Prostate gland (tissue), 2 donors: Measurements from ENCODE around the gene GLMN. TPM values are rescaled to one million over a fixed set of nuclear protein-coding genes. Genes with fewer than 3 reads are reported as not detected.

Experiments used
- DNase-seq: peaks from one replicate; pipeline ENCODE4 v3.0.0-alpha.2; 2019; ENCODE audit warnings: low spot score
- H3K27ac ChIP-seq, 2 donors: fragments of 200-600 bp; sonication (generic); 2 replicates each; pipeline ENCODE4 v1.5.1; 2017 to 2019
- H3K27me3 ChIP-seq: fragments of 200-600 bp; sonication (generic); replicated peaks from 2 replicates; pipeline ENCODE4 v1.5.1; 2019; ENCODE audit not compliant: insufficient read depth
- H3K36me3 ChIP-seq, 2 donors: fragments of 200-600 bp; sonication (generic); 1 replicate in 1 of 2; 2 replicates in 1 of 2; pipeline versions ENCODE4 v1.5.1 to v1.8.1; 2017 to 2019
- H3K4me1 ChIP-seq: fragments of 200-600 bp; sonication (generic); replicated peaks from 2 replicates; pipeline ENCODE4 v1.5.1; 2019
- H3K4me3 ChIP-seq, 2 donors: fragments of 200-600 bp; sonication (generic); 2 replicates each; pipeline ENCODE4 v1.5.1; 2017 to 2019
- H3K9me3 ChIP-seq: fragments of 200-600 bp; sonication (generic); 2 replicates; pipeline ENCODE4 v1.5.1; 2017
- POLR2A ChIP-seq: fragments of 450-650 bp; IDR thresholded peaks from one replicate; pipeline ENCODE4 v1.6.1; 2016; ENCODE audit warnings: antibody characterized with exemption, mild to moderate bottlenecking
- POLR2AphosphoS5 ChIP-seq: sonication (generic); formaldehyde crosslinking; IDR thresholded peaks from one replicate; pipeline ENCODE4 v1.6.1; 2017; ENCODE audit warnings: antibody characterized with exemption
- WGBS: methylation state at CpG from one replicate; pipeline ENCODE4 v1.1.5; 2018; 5-methylcytosine and 5-hydroxymethylcytosine counted together
- intact Hi-C: fragments of 100-400 bp; cut with DNase I; formaldehyde crosslinking; loops from one replicate; pipeline ENCODE4 v1.14.2; 2022
- total RNA-seq, 2 donors: library from RNA; depleted of rRNA; stranded (reverse); fragments of >200 nt; gene quantifications; one replicate each; pipeline ENCODE4 v1.1.0, GENCODE V29; 2016
- TF ChIP-seq, protein P1 (sequence below), 4 experiments: fragments of 200-600 bp in 2 of 4; fragments of 450-650 bp in 2 of 4; sonication (generic) in 2 of 4; IDR thresholded peaks; 1 replicate in 3 of 4; 2 replicates in 1 of 4; pipeline ENCODE4 v1.5.1; 2016 to 2019; ENCODE audit warnings: antibody characterized with exemption in 4 of 4, mild to moderate bottlenecking in 2 of 4, moderate library complexity in 2 of 4

Gene GLMN, protein sequence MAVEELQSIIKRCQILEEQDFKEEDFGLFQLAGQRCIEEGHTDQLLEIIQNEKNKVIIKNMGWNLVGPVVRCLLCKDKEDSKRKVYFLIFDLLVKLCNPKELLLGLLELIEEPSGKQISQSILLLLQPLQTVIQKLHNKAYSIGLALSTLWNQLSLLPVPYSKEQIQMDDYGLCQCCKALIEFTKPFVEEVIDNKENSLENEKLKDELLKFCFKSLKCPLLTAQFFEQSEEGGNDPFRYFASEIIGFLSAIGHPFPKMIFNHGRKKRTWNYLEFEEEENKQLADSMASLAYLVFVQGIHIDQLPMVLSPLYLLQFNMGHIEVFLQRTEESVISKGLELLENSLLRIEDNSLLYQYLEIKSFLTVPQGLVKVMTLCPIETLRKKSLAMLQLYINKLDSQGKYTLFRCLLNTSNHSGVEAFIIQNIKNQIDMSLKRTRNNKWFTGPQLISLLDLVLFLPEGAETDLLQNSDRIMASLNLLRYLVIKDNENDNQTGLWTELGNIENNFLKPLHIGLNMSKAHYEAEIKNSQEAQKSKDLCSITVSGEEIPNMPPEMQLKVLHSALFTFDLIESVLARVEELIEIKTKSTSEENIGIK
- 1 to 10 TPM; 4.7 to 9.5 TPM for total RNA-seq

DNA sequence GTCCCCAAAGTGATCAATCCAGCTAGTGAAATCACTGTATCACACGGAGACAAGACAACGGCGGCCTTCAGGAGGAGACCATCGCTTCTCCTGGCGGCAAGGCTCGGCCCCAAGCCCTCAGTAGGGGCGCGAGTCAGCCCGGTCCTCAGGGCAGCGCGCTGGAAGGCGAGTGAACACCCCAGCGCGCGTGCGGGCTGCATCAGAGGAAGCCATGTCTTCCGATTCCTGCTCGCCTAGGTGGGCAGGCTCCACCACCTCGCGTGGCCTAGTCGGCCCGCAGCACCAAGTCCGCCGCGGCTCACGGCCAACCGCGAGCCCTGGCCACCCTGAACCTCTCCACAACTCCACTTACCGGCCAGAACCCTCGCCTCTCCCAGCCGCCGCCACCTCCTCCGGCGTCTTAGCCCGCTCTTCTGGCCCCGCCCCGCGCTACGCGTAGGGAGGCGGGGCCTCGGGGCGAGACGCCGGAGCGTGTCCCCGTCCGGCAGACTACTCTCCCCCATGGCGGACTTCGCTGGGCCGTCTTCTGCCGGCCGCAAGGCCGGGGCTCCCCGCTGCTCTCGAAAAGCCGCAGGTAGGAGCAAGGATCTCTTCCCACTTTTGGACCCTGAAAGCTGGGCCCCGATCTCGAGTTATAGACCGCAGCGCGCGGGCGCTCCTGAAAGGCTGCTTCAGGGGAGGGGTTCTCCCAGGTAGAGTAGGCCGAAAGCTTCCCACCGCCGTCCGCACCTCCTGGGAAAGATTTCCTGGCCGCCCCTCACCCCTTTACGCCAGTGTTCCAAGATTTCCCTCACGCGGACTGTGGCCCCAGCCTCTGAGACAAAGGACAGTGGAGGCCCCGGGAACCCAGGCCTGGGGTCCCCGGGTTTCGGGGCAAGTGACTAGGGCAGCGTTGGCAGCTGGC is at the start of gene GLMN, which contains the start of gene RPAP2:
TSS of gene GLMN (minus strand) at position 415 of the 904 bp plus-strand sequence. CDS start 988 bp downstream, outside the sequence.
TSS of gene RPAP2 (plus strand) at position 487 of the 904 bp plus-strand sequence. CDS start at position 502, 15 bp downstream.
- peak within 1 kb of the TSS; percentile 59 to 84 for H3K4me3 ChIP-seq
- no peaks in the 10 kb centered on the region for H3K27me3 ChIP-seq
- H3K4me1 ChIP-seq, result no peaks in the 10 kb centered on the region
- peak within 1 kb of the TSS; percentile 89 to 97 for H3K27ac ChIP-seq
- intact Hi-C loops, result loop anchor here (10.0 kb wide), 2 partner anchors 374 to 794 kb away; partner anchors contain the start of gene CDC7
- TF ChIP-seq, protein P1, sequence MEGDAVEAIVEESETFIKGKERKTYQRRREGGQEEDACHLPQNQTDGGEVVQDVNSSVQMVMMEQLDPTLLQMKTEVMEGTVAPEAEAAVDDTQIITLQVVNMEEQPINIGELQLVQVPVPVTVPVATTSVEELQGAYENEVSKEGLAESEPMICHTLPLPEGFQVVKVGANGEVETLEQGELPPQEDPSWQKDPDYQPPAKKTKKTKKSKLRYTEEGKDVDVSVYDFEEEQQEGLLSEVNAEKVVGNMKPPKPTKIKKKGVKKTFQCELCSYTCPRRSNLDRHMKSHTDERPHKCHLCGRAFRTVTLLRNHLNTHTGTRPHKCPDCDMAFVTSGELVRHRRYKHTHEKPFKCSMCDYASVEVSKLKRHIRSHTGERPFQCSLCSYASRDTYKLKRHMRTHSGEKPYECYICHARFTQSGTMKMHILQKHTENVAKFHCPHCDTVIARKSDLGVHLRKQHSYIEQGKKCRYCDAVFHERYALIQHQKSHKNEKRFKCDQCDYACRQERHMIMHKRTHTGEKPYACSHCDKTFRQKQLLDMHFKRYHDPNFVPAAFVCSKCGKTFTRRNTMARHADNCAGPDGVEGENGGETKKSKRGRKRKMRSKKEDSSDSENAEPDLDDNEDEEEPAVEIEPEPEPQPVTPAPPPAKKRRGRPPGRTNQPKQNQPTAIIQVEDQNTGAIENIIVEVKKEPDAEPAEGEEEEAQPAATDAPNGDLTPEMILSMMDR (IDR thresholded peaks at IDR 0.05), result no peak
- TF ChIP-seq POLR2AphosphoS5, result peak; percentile 92
- TF ChIP-seq POLR2A, result peak; percentile 89
- no peaks in the 10 kb centered on the region for H3K9me3 ChIP-seq
- DNase-seq, result peak; percentile 76
- WGBS, result under 1% methylated on average over 68 of the region's 76 CpGs
- H3K36me3 ChIP-seq, result no peaks in the 10 kb centered on the region

DNA sequence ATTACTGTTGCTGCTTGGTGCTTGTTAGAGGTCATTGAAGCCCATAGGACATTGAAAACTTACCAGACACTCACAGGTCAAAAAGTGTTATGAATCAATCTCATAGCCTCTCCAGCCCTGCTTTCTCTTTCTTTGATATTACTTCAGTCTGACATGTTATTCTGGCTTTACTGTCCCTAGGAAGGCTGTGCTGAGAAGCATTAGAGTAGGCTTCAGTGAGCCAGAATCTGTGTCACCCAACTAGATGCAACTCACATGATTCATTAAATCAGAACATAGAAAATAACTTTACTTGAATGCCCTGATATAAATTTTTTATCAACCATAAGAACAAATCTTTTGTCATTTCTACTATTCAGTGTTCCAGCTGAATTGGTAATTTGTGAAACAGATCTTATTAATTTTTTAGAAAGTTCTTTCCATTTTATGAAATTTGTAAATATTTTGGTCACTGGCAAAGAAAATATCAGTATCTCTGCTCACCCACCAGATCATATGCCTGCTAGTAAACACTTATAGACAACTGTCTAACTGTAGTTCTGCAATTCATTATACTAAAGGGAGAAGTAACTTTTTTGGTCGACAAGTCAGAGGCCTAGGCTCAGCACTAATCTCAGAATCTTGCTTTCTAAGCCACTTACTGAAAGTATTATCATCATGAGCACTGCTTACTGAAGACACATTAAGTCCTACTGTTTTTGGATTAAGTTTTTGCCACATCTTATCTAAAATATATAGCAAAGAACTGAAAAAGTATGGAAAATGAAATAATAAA is 48.3 kb upstream of the GLMN start:
- TF ChIP-seq POLR2A, result no peak
- TF ChIP-seq, protein P1 (IDR thresholded peaks at IDR 0.05), result no peak
- TF ChIP-seq POLR2AphosphoS5, result no peak
- 86% methylated on average over 1 of the region's 1 CpG for WGBS
- DNase-seq, result no peak
- Histone ChIP-seq H3K4me3 (no peak overlapping the region), H3K27me3 (no peaks in the 10 kb centered on the region), H3K9me3 (no peaks in the 10 kb centered on the region), H3K27ac (no peak overlapping the region), H3K36me3 (no peaks in the 10 kb centered on the region), H3K4me1 (no peaks in the 10 kb centered on the region)
- intact Hi-C loops, result no loop called here

DNA sequence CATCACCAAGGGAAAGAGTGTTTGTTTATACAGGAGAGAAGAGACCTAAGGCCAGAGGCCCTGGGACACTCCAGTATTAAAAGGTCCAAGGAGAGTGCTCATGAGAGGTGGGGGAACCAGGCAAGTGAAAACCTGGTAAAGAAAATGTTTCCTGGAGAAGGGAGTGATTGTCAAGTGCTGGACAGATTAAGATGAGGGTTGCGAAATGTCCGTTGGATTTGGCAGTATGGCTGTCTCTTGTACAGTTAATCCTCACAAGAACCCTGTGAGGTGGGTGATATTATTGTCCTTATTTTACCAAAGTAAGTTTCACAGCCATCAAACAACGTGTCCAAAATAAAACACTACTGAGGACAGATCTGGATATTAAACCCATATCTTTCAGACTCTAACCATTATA is 44.3 kb upstream of the GLMN start:
- no peaks in the 10 kb centered on the region for H3K4me1 ChIP-seq
- H3K4me3 ChIP-seq, result no peak overlapping the region
- no peaks in the 10 kb centered on the region for H3K9me3 ChIP-seq
- no peaks in the 10 kb centered on the region for H3K27me3 ChIP-seq
- intact Hi-C loops, result no loop called here
- H3K27ac ChIP-seq, result no peak overlapping the region
- H3K36me3 ChIP-seq, result no peaks in the 10 kb centered on the region
- TF ChIP-seq, protein P1 (IDR thresholded peaks at IDR 0.05), result no peak
- TF ChIP-seq POLR2AphosphoS5, result no peak
- no peak for TF ChIP-seq POLR2A
- DNase-seq, result no peak
- WGBS, result 83% methylated on average over 3 of the region's 3 CpGs

DNA sequence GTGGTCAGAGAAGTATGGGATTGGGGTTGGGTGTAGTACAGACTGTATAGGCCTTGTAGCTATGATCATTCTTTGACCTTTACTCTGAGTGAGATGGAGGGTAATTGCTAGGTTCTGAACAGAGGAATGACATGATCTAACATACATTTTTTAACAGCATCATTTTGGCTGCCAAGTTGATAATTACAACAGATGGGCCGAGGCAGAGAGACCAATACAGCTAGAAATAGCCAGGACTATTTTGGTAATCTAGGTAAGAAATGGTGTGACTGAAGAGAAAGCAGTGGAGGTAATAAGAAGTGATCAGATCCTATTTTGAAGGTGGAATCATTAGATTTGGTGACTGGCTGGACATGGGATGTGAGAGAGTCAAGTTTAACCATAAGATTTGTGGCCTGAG is 43.6 kb upstream of the GLMN start:
- Histone ChIP-seq H3K4me3 (no peak overlapping the region), H3K27ac (no peak overlapping the region), H3K27me3 (no peaks in the 10 kb centered on the region), H3K36me3 (no peaks in the 10 kb centered on the region), H3K9me3 (no peaks in the 10 kb centered on the region), H3K4me1 (no peaks in the 10 kb centered on the region)
- no peak for TF ChIP-seq POLR2AphosphoS5
- TF ChIP-seq, protein P1 (IDR thresholded peaks at IDR 0.05), result no peak
- no peak for TF ChIP-seq POLR2A
- DNase-seq, result no peak
- WGBS, result 92% methylated on average over 1 of the region's 1 CpG
- intact Hi-C loops, result no loop called here
